Testis (tissue), 3 donors: ENCODE data around the gene METTL4. TPM values are rescaled to one million over a fixed set of nuclear protein-coding genes. Genes with fewer than 3 reads are reported as not detected.

Experiments
- DNase-seq: peaks from one replicate; pipeline ENCODE4 v3.0.0-alpha.2; 2019
- H3K27ac ChIP-seq, 2 donors: fragments of 200-600 bp; sonication (generic); one replicate each; pipeline ENCODE4 v1.5.1; 2019
- H3K27me3 ChIP-seq: fragments of 200-600 bp; sonication (generic); one replicate; pipeline ENCODE4 v1.5.1; 2019
- H3K36me3 ChIP-seq: fragments of 200-600 bp; sonication (generic); one replicate; pipeline ENCODE4 v1.5.1; 2017; ENCODE audit warnings: low read depth; ENCODE audit errors: missing control alignments
- H3K4me1 ChIP-seq: fragments of 200-600 bp; sonication (generic); one replicate; pipeline ENCODE4 v1.5.1; 2019
- H3K4me3 ChIP-seq, 2 donors: fragments of 200-600 bp; sonication (generic); one replicate each; pipeline ENCODE4 v1.5.1; 2017 to 2019
- H3K9me3 ChIP-seq: fragments of 200-600 bp; sonication (generic); one replicate; pipeline ENCODE4 v1.5.1; 2017
- CTCF ChIP-seq, 3 experiments: fragments of 450-650 bp in 2 of 3; fragments of 200-600 bp in 1 of 3; sonication (generic) in 1 of 3; IDR thresholded peaks; one replicate each; pipeline ENCODE4 v1.5.1; 2016 to 2019; ENCODE audit warnings: antibody characterized with exemption in 3 of 3, mild to moderate bottlenecking in 2 of 3, moderate library complexity in 1 of 3
- POLR2A ChIP-seq: fragments of 450-650 bp; IDR thresholded peaks from one replicate; pipeline ENCODE4 v1.6.1; 2017; ENCODE audit warnings: antibody characterized with exemption, mild to moderate bottlenecking, moderate library complexity
- WGBS, 2 donors: methylation state at CpG; one replicate each; pipeline ENCODE4 v1.1.5; 2018; 5-methylcytosine and 5-hydroxymethylcytosine counted together
- intact Hi-C: fragments of 100-400 bp; cut with DNase I; formaldehyde crosslinking; loops from one replicate; pipeline ENCODE4 v1.15.1; 2023; ENCODE audit warnings: low total_unique reads
- polyA plus RNA-seq: library from polyadenylated mRNA; stranded (reverse); fragments of 350-450 nt; fragmentation: Illumina TruSeq; extraction: RNeasy Lipid Tissue Mini Kit (QIAGEN cat#74804); gene quantifications from one replicate; pipeline ENCODE4 v1.2.3, GENCODE V29; 2014; ENCODE audit warnings: low read depth, low replicate concordance; ENCODE audit not compliant: insufficient read depth
- total RNA-seq, 2 donors: library from RNA; depleted of rRNA; stranded (reverse); fragments of >200 nt; gene quantifications; one replicate each; pipeline ENCODE4 v1.2.3, GENCODE V29; 2016

METTL4 gene
- total and polyA plus RNA-seq, 3 donors from 2014 or later, result 11.3 to 12.6 (median 12.4) TPM

DNA sequence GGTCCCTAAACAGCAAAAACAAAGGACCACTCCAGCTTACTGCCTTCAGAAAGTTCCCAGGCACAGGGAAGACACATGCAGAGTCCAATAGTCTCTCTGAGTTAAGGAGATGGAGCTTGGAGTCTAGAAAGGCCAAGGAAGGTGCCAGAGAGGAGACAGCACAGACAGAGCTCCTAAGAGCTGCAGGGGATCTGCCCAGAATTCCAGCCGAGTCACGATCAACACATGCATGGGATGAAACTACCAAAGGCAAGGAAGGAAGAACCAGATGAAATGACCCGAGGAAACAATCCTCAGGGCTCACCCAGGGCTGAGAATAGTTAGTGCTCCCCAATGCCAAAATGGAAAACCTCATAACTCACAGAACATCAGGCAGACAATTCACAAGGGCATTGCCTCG lies 15.4 kb downstream of the METTL4 start:
- no peaks in the 10 kb centered on the region for H3K27me3 ChIP-seq
- no peak overlapping the region for H3K27ac ChIP-seq
- DNase-seq, result no peak
- no peaks in the 10 kb centered on the region for H3K36me3 ChIP-seq
- 73 to 89% methylated on average over 4 of the region's 4 CpGs for WGBS, 2 donors
- no peaks in the 10 kb centered on the region for H3K9me3 ChIP-seq
- no peaks in the 10 kb centered on the region for H3K4me1 ChIP-seq
- no peak overlapping the region for H3K4me3 ChIP-seq
- intact Hi-C loops, result no loop called here
- TF ChIP-seq POLR2A (no peak), CTCF (IDR thresholded peaks at IDR 0.05) (no peak)

- no peaks in the 10 kb centered on the region for H3K27me3 ChIP-seq
- TF ChIP-seq CTCF (IDR thresholded peaks at IDR 0.05) (no peak), POLR2A (no peak)
- no peak overlapping the region for H3K27ac ChIP-seq
- no peaks in the 10 kb centered on the region for H3K4me1 ChIP-seq
- DNase-seq, result no peak
- no peak overlapping the region for H3K4me3 ChIP-seq
- H3K36me3 ChIP-seq, result no peaks in the 10 kb centered on the region
- no peaks in the 10 kb centered on the region for H3K9me3 ChIP-seq
- 84 to 85% methylated on average over 4 of the region's 4 CpGs for WGBS, 2 donors
- intact Hi-C loops, result no loop called here
Observed at GRCh38 chr18:2554696-2555095, 16.6 kb downstream of the METTL4 start.

GRCh38 chr18:2551425-2551824 lies 19.9 kb downstream of the METTL4 start:
- no peak for DNase-seq
- H3K36me3 ChIP-seq, result no peaks in the 10 kb centered on the region
- no peaks in the 10 kb centered on the region for H3K9me3 ChIP-seq
- H3K27ac ChIP-seq, result no peak overlapping the region
- no peaks in the 10 kb centered on the region for H3K27me3 ChIP-seq
- 80 to 96% methylated on average over 3 of the region's 3 CpGs for whole genome bisulfite sequencing, 2 donors
- H3K4me1 ChIP-seq, result no peaks in the 10 kb centered on the region
- no peak overlapping the region for H3K4me3 ChIP-seq
- intact Hi-C loops, result no loop called here
- no peak for TF ChIP-seq POLR2A
- no peak for TF ChIP-seq CTCF (IDR thresholded peaks at IDR 0.05)

DNA sequence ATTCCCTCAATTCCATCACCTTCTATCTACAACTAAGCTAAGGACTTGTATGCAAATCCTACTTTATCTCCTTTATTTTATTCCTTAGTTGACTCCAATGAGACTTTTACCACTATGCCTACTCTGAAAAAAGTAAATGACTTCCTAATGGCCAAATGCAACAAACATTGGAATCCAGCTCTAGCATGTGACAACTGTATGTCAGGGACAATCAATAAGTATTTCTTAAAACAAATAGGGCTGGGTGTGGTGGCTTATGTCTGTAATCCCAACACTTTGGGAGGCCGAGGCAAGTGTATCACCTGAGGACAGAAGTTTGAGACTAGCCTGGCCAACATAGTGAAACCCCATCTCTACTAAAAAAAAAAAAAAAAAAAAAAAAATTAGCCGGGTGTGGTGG lies 21.8 kb downstream of the METTL4 start:
- no peak overlapping the region for H3K4me3 ChIP-seq
- no peak overlapping the region for H3K27ac ChIP-seq
- intact Hi-C loops, result no loop called here
- 85 to 94% methylated on average over 2 of the region's 2 CpGs for WGBS, 2 donors
- H3K4me1 ChIP-seq, result no peaks in the 10 kb centered on the region
- H3K27me3 ChIP-seq, result no peaks in the 10 kb centered on the region
- no peak for DNase-seq
- H3K36me3 ChIP-seq, result no peaks in the 10 kb centered on the region
- TF ChIP-seq POLR2A (no peak), CTCF (IDR thresholded peaks at IDR 0.05) (no peak)
- H3K9me3 ChIP-seq, result no peaks in the 10 kb centered on the region

DNA sequence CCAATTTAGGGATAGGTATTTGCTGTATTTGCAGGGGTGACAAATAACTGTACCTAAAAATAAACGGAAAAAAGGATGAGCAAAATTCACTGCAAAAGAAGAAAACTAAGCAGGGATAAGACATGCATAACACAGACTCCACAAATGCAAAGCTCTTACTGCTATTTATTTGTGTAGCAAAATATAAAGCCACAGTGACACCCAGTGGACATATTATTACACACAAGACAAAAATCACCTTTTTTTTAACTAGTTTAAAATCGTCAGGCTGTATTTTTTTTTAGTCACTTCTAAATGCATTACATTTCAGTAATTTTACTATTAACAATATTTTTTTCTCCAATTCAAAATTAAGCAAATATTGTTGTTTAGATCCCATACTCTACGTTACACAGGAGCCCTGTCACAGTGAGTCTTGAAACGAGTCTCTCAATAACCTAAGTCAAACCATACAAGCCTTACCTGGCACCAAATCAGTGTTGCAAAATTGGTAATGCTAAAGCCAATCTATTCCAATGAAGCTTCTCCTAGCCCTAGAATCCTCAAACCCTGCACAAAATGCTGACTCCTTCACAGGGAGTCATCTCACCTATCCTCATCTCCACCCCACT lies 23.7 kb downstream of the METTL4 start:
- Histone ChIP-seq H3K36me3 (no peaks in the 10 kb centered on the region), H3K27me3 (no peaks in the 10 kb centered on the region), H3K27ac (no peak overlapping the region), H3K9me3 (no peaks in the 10 kb centered on the region), H3K4me3 (no peak overlapping the region), H3K4me1 (no peaks in the 10 kb centered on the region)
- WGBS, 2 donors, result 55 to 60% methylated on average over 4 of the region's 4 CpGs
- intact Hi-C loops, result no loop called here
- DNase-seq, result no peak
- peak; percentile 46 to 69 (median 52) for TF ChIP-seq CTCF (IDR thresholded peaks at IDR 0.05)
- TF ChIP-seq POLR2A, result no peak
